Activated T-helper 1 cell treated with anti-CD3 and anti-CD28 coated beads, Interleukin-12 subunit alpha, Interleukin-12 subunit beta, Interleukin-2, Interleukin-4 antibody, amounts not matched to agents 30 ng/mL and 10 ng/mL and 1 ng/mL, durations not matched to agents 14 hours and 24 hours and 36 hours (primary cell): ENCODE data around the gene SPATA31C2. TPM values are rescaled to one million over a fixed set of nuclear protein-coding genes. Genes with fewer than 3 reads are reported as not detected.
"Not testable (repeated sequence)": the region's sequence is repeated elsewhere in the genome, so short reads cannot be mapped to it uniquely, and the experiment has no call there.

Source experiments
- DNase-seq: peaks from one replicate; pipeline ENCODE4 v3.0.0; 2021; ENCODE audit warnings: low spot score
- H3K27ac Mint-ChIP-seq: one replicate; pipeline ENCODE4 v1.8.0; 2021; ENCODE audit warnings: mild to moderate bottlenecking, mixed read lengths
- H3K27me3 Mint-ChIP-seq: one replicate; pipeline ENCODE4 v1.8.0; 2022; ENCODE audit warnings: mild to moderate bottlenecking, moderate library complexity, mixed read lengths; ENCODE audit not compliant: insufficient read depth
- H3K36me3 Mint-ChIP-seq: one replicate; pipeline ENCODE4 v1.8.0; 2021; ENCODE audit warnings: low read depth, mixed read lengths
- H3K4me1 Mint-ChIP-seq: one replicate; pipeline ENCODE4 v1.8.0; 2021; ENCODE audit warnings: low read depth, mixed read lengths
- H3K4me3 Mint-ChIP-seq: one replicate; pipeline ENCODE4 v1.8.0; 2021; ENCODE audit warnings: mild to moderate bottlenecking, moderate library complexity, mixed read lengths
- H3K9me3 Mint-ChIP-seq: one replicate; pipeline ENCODE4 v1.8.0; 2021; ENCODE audit warnings: mixed read lengths
- intact Hi-C: fragments of 100-400 bp; cut with micrococcal nuclease; formaldehyde crosslinking; loops from one replicate; pipeline ENCODE4 v1.15.1; 2024
- total RNA-seq: library from RNA; stranded (reverse); gene quantifications from 2 replicates; pipeline ENCODE4 v1.2.3, GENCODE V29; 2022

The SPATA31C2 gene
- 0.07 and 0.13 TPM in 2 replicates for total RNA-seq

- H3K27me3 Mint-ChIP-seq, intact Hi-C loops, H3K4me1 Mint-ChIP-seq, H3K27ac Mint-ChIP-seq, H3K36me3 Mint-ChIP-seq, H3K4me3 Mint-ChIP-seq, DNase-seq, H3K9me3 Mint-ChIP-seq: not testable (repeated sequence)
Observed at GRCh38 chr9:88138375-88138774, at the start of gene SPATA31C2. TSS of gene SPATA31C2 (minus strand) at chr9:88138475. CDS start at chr9:88138446, 29 bp downstream.

DNA sequence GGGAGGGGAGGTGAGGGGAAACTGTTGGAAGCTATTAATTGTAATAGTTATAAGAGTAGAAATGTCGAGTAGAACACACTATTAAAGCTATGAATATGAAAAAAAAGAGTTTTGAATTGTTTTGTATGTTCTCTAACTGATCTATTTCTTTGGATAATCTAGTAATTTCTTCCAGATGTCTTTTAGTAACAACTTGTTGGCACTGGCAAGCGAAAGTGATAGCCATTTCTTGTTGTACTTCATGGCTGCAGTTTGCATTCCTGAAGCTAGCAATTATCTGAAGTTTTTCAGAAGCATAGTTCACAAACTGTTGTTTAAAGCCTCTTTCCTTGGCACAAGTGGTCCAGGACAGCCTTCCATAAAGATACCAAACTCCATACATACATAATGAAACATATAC is 49.4 kb upstream of the SPATA31C2 start:
- Mint-ChIP-seq H3K4me1 (no peaks in the 10 kb centered on the region), H3K4me3 (no peak overlapping the region), H3K9me3 (no peaks in the 10 kb centered on the region), H3K27me3 (peaks cover 32% of the 10 kb centered on the region), H3K36me3 (no peaks in the 10 kb centered on the region), H3K27ac (no peak overlapping the region)
- no peak for DNase-seq
- intact Hi-C loops, result no loop called here

GRCh38 chr9:88186495-88187110 is 48.3 kb upstream of the SPATA31C2 start:
- H3K27me3 Mint-ChIP-seq, result peaks cover 29% of the 10 kb centered on the region
- no peaks in the 10 kb centered on the region for H3K36me3 Mint-ChIP-seq
- H3K27ac Mint-ChIP-seq, result no peak overlapping the region
- intact Hi-C loops, result no loop called here
- H3K9me3 Mint-ChIP-seq, result no peaks in the 10 kb centered on the region
- H3K4me1 Mint-ChIP-seq, result no peaks in the 10 kb centered on the region
- DNase-seq, result no peak
- no peak overlapping the region for H3K4me3 Mint-ChIP-seq

GRCh38 chr9:88184976-88185375 is 46.7 kb upstream of the SPATA31C2 start:
- no peak overlapping the region for H3K27ac Mint-ChIP-seq
- H3K27me3 Mint-ChIP-seq, result peaks cover 24% of the 10 kb centered on the region
- no peaks in the 10 kb centered on the region for H3K36me3 Mint-ChIP-seq
- no peaks in the 10 kb centered on the region for H3K9me3 Mint-ChIP-seq
- no peak for DNase-seq
- intact Hi-C loops, result no loop called here
- H3K4me1 Mint-ChIP-seq, result no peaks in the 10 kb centered on the region
- H3K4me3 Mint-ChIP-seq, result no peak overlapping the region

DNA sequence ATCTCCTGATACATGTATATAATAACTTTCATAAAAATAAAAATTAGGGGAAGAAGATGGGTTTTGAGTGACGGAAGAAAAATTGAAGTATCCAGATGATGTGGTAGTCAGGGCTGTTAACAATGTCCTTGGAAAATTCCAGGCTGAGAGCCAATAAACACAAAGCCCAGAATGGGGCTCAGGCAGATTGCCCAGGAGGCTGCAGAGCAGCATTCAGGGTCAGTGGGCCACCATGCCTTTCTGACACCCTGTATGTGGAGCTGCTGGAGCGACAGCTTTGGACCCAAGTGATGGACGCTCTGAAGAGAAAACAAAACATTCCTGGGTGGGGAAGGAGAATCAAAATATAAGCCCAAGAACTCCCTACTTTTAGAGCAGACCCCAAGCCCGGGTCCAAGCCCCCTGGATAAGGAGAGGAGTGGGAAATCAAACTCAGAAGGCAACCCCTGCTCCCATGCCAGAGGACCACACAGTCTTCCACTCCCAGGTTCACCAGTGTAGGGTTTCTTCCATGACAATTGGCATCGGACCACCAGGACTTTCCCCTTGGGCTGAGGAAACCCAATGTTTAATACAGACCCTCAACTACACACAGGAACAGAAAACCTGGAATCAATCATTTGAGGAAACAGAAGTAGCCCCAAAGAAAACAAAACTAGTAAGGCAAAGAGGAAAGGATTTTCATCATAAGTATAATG is 45.7 kb upstream of the SPATA31C2 start:
- H3K27me3 Mint-ChIP-seq, result peaks cover 17% of the 10 kb centered on the region
- no peaks in the 10 kb centered on the region for H3K9me3 Mint-ChIP-seq
- DNase-seq, result no peak
- H3K27ac Mint-ChIP-seq, result no peak overlapping the region
- H3K36me3 Mint-ChIP-seq, result no peaks in the 10 kb centered on the region
- no peak overlapping the region for H3K4me3 Mint-ChIP-seq
- peaks cover 5% of the 10 kb centered on the region for H3K4me1 Mint-ChIP-seq
- intact Hi-C loops, result no loop called here

GRCh38 chr9:88182501-88182900 is 44.2 kb upstream of the SPATA31C2 start:
- DNase-seq, result no peak
- no peak overlapping the region for H3K27ac Mint-ChIP-seq
- no peak overlapping the region for H3K4me3 Mint-ChIP-seq
- H3K27me3 Mint-ChIP-seq, result peaks cover 18% of the 10 kb centered on the region
- intact Hi-C loops, result no loop called here
- peaks cover 11% of the 10 kb centered on the region for H3K4me1 Mint-ChIP-seq
- no peaks in the 10 kb centered on the region for H3K9me3 Mint-ChIP-seq
- H3K36me3 Mint-ChIP-seq, result no peaks in the 10 kb centered on the region

GRCh38 chr9:88180081-88180765 is 41.9 kb upstream of the SPATA31C2 start:
- no peaks in the 10 kb centered on the region for H3K9me3 Mint-ChIP-seq
- peaks cover 11% of the 10 kb centered on the region for H3K4me1 Mint-ChIP-seq
- H3K4me3 Mint-ChIP-seq, result no peak overlapping the region
- no peak for DNase-seq
- H3K27me3 Mint-ChIP-seq, result peaks cover 23% of the 10 kb centered on the region
- H3K27ac Mint-ChIP-seq, result no peak overlapping the region
- H3K36me3 Mint-ChIP-seq, result no peaks in the 10 kb centered on the region
- intact Hi-C loops, result no loop called here

DNA sequence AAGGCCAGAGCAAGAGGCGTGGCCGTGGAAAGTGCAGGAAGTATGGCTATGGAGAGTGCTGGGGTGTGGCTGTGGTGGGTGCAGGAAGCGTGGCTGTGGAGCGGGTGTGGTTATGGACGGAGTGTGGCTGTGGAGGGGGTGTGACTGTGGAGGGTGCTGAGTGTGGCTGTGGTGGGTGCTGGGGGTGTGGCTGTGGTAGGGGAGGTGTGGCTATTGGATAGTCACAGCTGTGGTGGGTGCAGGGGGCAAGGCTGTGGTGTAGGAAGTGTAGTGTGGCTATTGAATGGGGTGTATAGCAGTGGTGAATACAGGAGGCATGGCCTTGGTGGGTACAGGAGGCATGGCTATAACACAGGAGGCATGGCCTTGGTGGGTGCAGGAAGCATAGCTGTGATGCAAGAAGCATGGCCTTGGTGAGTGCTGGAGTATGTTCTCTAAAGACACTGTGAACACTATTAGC is 40.8 kb upstream of the SPATA31C2 start:
- Mint-ChIP-seq H3K27ac (no peak overlapping the region), H3K27me3 (peaks cover 24% of the 10 kb centered on the region), H3K36me3 (no peaks in the 10 kb centered on the region), H3K9me3 (no peaks in the 10 kb centered on the region), H3K4me3 (no peak overlapping the region), H3K4me1 (peaks cover 11% of the 10 kb centered on the region)
- intact Hi-C loops, result no loop called here
- DNase-seq, result peak; percentile 16

DNA sequence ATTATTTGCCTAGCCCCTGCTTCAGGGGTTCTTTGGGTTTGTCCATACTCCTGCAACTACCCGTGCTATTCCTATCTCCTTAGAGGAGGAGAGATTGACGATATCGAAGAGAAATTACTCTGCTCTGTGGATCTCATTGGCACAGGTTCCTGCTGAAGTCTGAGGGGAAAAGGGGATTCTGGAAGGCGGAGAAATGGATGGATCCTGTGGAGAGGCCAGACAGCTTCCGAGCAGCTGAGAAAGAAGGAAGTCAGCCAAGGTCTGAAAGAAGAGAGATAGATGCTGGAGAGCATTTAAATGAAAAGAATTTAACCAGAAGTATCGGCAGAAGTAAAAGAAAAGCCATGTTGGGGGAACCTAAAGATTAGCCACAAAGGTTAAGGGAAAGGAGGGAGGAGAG is 40.4 kb upstream of the SPATA31C2 start:
- peaks cover 24% of the 10 kb centered on the region for H3K27me3 Mint-ChIP-seq
- no peak overlapping the region for H3K4me3 Mint-ChIP-seq
- no peaks in the 10 kb centered on the region for H3K36me3 Mint-ChIP-seq
- intact Hi-C loops, result no loop called here
- H3K9me3 Mint-ChIP-seq, result no peaks in the 10 kb centered on the region
- no peak for DNase-seq
- peaks cover 11% of the 10 kb centered on the region for H3K4me1 Mint-ChIP-seq
- H3K27ac Mint-ChIP-seq, result no peak overlapping the region

DNA sequence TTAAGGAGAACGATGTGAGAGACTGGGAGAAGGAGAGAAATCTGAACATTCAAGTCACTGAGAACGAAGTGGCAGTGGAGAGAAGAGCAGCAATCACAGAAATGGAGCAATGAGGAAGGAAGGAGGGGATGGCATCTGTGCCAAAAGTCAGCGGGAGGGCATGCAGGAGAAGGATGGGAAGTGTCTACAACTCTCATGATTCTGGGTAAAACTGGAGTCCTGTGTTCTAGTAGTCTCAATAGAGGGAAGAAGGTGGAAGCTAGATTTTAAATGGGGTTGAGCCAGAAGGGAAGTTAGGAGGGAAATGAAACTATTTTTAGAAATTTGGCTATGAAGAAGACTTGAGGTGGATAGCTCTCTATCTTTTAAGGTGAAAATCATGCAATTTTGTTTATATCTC is 39.1 kb upstream of the SPATA31C2 start:
- Mint-ChIP-seq H3K4me1 (peaks cover 11% of the 10 kb centered on the region), H3K27me3 (peaks cover 23% of the 10 kb centered on the region), H3K9me3 (no peaks in the 10 kb centered on the region), H3K27ac (no peak overlapping the region), H3K4me3 (no peak overlapping the region), H3K36me3 (no peaks in the 10 kb centered on the region)
- DNase-seq, result no peak
- intact Hi-C loops, result no loop called here

DNA sequence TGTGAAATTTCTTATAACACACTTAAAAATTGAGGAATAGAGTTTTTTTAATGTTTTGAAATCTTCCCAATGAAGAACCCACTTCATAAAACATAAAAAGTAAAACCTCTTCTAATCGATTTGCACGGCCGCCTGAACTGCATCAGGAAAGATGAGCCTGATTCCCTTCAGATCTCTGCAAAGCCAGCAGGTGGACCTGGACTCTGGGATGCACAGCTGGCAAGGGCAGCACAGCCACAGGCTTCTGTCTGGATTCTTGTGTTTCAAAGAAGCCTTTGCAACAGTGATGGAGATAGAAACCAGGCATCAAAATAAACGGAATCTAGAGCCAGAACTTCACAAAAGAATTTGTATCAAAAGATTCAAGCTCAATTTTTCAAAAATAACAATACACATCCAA is 36.0 kb upstream of the SPATA31C2 start:
- Mint-ChIP-seq H3K4me3 (no peak overlapping the region), H3K9me3 (no peaks in the 10 kb centered on the region), H3K27ac (no peak overlapping the region), H3K36me3 (no peaks in the 10 kb centered on the region), H3K27me3 (peaks cover 23% of the 10 kb centered on the region), H3K4me1 (peaks cover 10% of the 10 kb centered on the region)
- no peak for DNase-seq
- intact Hi-C loops, result no loop called here

DNA sequence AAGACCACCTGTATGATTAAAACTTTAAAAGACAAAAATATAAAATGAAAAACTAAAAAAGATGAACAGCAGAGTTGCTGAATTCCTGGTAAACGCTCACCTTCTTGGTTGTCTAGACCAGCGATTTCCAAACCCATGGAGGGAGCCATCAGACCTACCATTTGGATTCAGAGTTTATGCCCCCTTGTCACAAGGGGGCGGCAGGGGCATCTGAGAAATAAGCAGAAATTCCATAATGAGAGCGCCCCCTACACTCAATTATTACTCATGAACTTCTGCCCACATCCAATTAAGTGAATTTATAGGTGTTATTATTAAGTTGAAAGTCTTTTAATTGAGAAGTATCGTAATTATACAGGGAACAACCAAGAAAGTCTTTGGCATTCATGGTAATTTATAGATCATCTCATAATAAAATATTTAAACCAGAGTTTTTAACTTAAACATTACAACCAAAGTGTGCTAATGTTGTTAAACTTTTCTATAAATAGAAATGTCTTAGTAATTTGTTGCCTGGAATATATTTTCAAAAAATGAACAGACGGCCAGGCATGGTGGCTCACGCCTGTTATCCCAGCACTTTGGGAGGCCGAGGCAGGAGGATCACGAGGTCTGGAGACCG is 35.2 kb upstream of the SPATA31C2 start:
- H3K27me3 Mint-ChIP-seq, result peaks cover 18% of the 10 kb centered on the region
- H3K4me3 Mint-ChIP-seq, result no peak overlapping the region
- peaks cover 2% of the 10 kb centered on the region for H3K4me1 Mint-ChIP-seq
- H3K9me3 Mint-ChIP-seq, result no peaks in the 10 kb centered on the region
- peak; percentile 15 for DNase-seq
- intact Hi-C loops, result loop anchor here (1.0 kb wide), 2 partner anchors 216 to 405 kb away; no protein-coding TSS in a partner anchor
- no peak overlapping the region for H3K27ac Mint-ChIP-seq
- H3K36me3 Mint-ChIP-seq, result no peaks in the 10 kb centered on the region

- no peak overlapping the region for H3K27ac Mint-ChIP-seq
- intact Hi-C loops, result no loop called here
- DNase-seq, result no peak
- peaks cover 9% of the 10 kb centered on the region for H3K27me3 Mint-ChIP-seq
- no peaks in the 10 kb centered on the region for H3K36me3 Mint-ChIP-seq
- H3K4me1 Mint-ChIP-seq, result no peaks in the 10 kb centered on the region
- H3K9me3 Mint-ChIP-seq, result no peaks in the 10 kb centered on the region
- no peak overlapping the region for H3K4me3 Mint-ChIP-seq
Observed at GRCh38 chr9:88169700-88170099, 31.4 kb upstream of the SPATA31C2 start.
